ENCODE measurements around the gene TMEM60. TPM values are rescaled to one million over a fixed set of nuclear protein-coding genes. Genes with fewer than 3 reads are reported as not detected.
"Not testable (repeated sequence)": the region's sequence is repeated elsewhere in the genome, so short reads cannot be mapped to it uniquely, and the experiment has no call there.

TMEM60 gene
- total RNA-seq, 1 donor from 2014 or later, result 13.1 TPM

DNA sequence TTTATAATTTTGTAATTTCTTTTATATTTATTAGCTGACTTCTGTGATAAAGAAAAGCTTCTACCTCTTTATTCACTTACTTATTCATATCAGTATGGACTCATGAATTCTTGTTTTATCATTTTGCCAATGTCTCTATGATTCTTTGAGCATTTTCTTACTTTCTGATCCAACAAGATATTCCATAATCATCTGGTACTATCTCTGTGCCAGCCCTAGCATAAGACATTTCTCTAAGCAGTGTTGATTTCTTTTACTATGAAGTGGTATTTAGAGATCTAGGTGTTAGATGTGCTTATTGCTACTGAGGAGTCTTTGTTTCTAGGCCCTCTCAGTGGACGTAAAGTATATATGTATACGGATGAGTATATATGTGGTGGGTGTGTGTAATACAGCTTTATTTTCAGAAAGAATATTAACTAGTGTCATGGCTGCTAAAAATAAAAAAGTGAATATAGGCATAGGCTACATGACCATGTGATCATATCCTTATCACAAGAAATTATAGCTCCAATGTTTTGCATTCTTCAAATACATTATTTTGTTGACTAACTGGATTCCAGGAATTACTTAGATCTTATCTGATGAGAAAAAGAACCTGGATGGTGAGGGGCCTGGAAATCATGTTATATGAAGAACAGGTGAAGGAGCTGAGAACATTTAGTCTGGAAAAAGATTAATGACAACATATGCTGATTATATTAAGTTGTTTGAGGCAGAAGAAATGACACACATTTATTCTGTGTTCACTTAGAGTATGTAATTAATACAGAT is 13.5 kb upstream of the TMEM60 start:
- intact Hi-C loops (cut with micrococcal nuclease), result no loop called here

DNA sequence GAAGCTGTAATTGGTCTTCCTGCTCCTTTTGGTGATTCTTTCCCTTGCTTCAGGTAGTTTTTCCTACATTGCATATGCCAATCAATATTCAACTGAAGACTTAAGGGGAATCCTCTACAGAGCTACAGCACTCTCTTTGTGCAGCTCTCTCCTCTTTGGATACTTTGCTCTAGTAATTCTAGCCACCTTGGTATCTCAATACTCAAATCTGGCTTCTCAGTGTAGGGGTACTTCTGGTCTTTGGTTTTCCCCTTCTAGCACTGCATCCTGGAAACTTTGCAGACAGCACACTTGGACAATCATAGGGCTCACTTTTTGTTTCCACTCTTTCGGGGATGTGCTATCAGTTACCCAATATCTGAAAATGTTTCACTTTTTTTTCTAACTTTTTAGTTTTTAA is 10.3 kb upstream of the TMEM60 start:
- intact Hi-C loops (cut with micrococcal nuclease), result no loop called here

- intact Hi-C loops (cut with micrococcal nuclease), result no loop called here
These were observed 8.2 kb upstream of the TMEM60 start for GRCh38 chr7:77806425-77806824.

DNA sequence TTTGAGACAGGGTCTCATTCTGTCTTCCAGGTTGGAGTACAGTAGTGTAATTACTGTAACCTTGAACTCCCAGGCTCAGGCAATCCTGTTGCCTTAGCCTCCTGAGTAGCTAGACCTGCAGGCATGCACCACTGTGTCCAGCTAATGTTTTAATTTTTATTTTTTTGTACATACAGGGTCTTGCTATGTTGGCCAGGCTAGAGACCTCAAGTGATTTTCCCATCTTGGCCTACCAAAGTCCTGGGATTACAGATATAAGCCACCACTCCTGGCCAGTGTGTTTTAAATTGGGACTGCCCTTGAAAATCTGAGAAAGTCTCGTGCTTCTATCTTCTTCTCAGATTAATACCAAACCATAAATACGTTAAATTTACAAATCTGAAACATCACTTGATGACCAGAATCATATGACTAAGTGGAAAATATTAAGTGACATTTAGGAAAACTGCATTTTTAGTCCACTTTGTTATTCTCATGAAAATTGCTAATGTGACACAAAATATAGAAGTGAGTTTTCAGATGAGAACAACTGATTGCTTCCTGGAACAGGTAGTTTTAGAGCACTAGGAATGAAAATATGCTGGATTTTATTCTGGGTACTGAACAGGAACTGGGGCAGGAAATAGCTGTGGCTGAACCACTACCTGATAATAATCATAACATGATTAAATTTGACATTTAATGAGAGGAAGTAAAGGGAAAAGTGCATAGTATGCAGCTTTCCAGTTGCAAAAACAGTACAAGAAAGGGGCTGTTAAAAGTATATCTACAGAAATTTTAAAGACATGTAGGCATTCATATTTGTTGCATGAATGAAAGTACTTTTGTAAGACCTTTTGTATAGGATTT is 4.5 kb upstream of the TMEM60 start:
- intact Hi-C loops (cut with micrococcal nuclease), result no loop called here

- intact Hi-C loops (cut with micrococcal nuclease), result no loop called here
These were observed 2.5 kb upstream of the TMEM60 start for GRCh38 chr7:77800730-77801129.

DNA sequence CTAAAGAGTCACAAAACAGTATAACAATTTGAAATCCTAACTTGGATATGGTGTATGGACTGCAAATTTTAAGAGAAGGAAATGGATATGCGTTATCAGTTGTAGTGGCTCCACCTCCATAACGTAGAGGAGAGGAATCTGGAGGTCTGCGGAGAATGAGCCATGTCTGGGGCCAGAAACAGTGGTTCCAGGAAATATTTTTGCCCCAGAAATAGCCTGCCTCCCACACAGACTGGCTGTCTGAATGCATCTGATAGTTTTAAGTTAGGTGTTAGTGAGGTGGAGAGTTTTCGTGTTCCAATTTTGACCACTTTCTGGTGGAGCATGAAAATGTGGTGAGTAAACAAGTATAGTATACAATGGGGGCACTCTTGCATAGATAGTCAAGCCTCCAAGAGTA is 1.9 kb upstream of the TMEM60 start:
- intact Hi-C loops (cut with micrococcal nuclease), result no loop called here

- intact Hi-C loops (cut with micrococcal nuclease), result loop anchor here (2.0 to 5.0 kb wide), 7 partner anchors 103 to 1441 kb away; partner anchors contain the start of genes CCDC146, GSAP and YWHAG
These were observed 1.1 kb upstream of the TMEM60 start for GRCh38 chr7:77799078-77799964.

GRCh38 chr7:77797734-77798393 is 370 bp downstream of the TMEM60 start:
- intact Hi-C loops (cut with micrococcal nuclease), result loop anchor here (1.0 to 5.0 kb wide), 12 partner anchors 36 to 1480 kb away; partner anchors contain the start of genes CCDC146, GSAP, RSBN1L and YWHAG

DNA sequence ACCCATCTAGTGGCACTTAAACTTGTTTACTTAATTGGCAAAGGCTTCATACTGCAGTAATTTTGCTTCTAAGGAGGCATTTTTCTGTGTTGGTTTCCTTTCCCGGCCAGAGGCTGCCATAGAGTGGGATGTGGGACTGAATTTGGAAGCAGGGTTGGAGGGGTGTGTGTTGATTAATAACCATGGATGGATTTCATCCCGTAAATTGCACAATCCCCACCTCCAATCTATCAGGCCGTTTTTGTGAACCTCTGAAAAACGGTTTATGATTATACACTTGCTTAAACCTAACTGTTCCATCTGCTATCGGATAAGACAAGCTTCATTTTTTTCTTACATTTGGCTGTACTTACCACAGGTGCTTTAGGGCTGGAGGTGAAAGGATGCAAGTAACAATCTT is 1.3 kb downstream of the TMEM60 start:
- intact Hi-C loops (cut with micrococcal nuclease), result loop anchor here (5.0 kb wide), 2 partner anchors 380 to 445 kb away; partner anchors contain the start of gene GSAP

- intact Hi-C loops (cut with micrococcal nuclease), result loop anchor here (5.0 kb wide), 2 partner anchors 379 to 444 kb away; partner anchors contain the start of gene GSAP
These were observed 2.1 kb downstream of the TMEM60 start for GRCh38 chr7:77796109-77796508.

- intact Hi-C loops (cut with micrococcal nuclease), result no loop called here
These were observed 4.2 kb downstream of the TMEM60 start for GRCh38 chr7:77794000-77794399.

GRCh38 chr7:77791956-77792355 is 6.3 kb downstream of the TMEM60 start:
- intact Hi-C loops (cut with micrococcal nuclease), result no loop called here

GRCh38 chr7:77791336-77791735 is 6.9 kb downstream of the TMEM60 start:
- intact Hi-C loops (cut with micrococcal nuclease), result no loop called here

- intact Hi-C loops (cut with micrococcal nuclease), result no loop called here
These were observed 9.8 kb downstream of the TMEM60 start for GRCh38 chr7:77788327-77788902.

GRCh38 chr7:77786741-77787140 is 11.5 kb downstream of the TMEM60 start:
- intact Hi-C loops (cut with micrococcal nuclease), result no loop called here

DNA sequence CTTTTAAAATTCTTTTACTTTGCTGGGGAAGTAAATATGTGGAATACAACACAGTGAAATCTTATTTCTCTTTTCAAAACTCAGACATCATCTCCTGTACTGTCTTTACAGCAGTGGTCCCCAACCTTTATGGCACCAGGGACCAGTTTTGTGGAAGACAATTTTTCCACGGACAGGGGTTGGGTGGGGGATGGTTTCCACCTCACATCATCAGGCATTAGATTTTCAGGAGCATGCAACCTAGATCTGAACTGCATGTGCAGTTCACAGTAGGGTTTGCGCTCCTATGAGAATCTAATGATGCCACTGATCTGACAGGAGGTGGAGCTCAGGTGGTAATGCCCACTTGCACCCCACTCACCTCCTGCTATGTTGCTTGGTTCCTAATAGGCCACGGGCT is 12.2 kb downstream of the TMEM60 start:
- intact Hi-C loops (cut with micrococcal nuclease), result no loop called here

DNA sequence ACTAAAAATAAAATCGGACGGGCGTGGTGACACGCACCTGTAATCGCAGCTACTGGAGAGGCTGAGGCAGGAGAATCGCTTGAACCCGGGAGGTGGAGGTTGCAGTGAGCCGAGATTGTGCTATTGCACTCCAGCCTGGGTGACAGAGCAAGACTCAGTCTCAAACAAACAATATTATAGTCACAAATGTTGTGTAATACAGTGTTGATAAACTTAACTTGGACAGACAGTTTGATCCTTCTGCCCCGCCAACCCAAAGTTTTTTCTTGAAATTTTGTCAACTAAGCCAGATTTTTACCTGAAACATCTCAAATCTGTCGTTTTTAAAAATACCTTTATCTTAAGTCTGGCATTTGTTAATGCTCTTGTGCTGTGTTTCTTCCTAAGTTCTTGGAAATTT is 13.8 kb downstream of the TMEM60 start:
- intact Hi-C loops (cut with micrococcal nuclease), result not testable (repeated sequence)

DNA sequence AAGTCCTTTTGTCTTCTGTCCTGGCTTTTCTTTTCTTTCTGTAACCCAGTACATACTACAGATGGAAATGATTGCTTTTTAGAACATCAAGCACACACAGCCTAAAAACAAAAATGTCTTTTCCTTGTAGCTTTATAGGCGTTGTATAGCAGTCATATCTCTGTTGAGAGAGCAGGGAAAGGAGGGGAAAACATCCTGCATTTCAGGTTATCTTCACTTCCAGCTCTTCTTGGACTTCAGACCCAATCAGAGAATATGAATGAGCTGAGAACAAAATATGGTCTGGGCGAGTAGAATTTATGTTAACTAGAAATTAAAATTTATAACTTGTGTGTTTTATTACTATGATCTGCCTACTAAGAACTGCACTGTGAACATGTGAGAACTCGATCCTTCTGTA is 14.7 kb downstream of the TMEM60 start:
- intact Hi-C loops (cut with micrococcal nuclease), result no loop called here

- intact Hi-C loops (cut with micrococcal nuclease), result no loop called here
These were observed 15.1 kb downstream of the TMEM60 start for GRCh38 chr7:77783111-77783510.

DNA sequence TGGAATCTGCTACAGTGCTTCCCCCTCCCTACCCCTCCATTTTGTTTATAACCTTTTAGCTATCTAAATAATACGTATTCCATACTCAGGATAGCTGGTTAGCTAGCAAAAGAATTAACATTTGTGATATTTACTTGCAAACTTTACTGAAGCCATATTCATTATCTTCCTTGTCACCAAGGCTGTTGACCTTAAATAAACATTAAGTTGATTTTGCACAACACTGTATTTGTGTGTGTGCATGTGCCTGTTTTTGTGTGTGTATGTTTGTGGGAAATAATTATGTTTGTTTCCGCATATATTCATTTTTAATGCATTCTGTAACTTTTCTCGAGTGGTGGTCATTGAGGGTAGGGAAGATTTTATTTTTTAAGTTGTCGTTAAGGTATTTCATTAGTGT is 15.9 kb downstream of the TMEM60 start:
- intact Hi-C loops (cut with micrococcal nuclease), result no loop called here

All from T-helper 1 cell treated with Interleukin-12 subunit alpha and Interleukin-12 subunit beta and Interleukin-4 antibody, amounts not matched to agents 30 ng/mL and 1 ng/mL, for 36 hours (primary cell).